ENCODE data around the gene SERF2.
"Not testable (repeated sequence)": the region's sequence is repeated elsewhere in the genome, so short reads cannot be mapped to it uniquely, and the experiment has no call there.

The SERF2 gene

DNA sequence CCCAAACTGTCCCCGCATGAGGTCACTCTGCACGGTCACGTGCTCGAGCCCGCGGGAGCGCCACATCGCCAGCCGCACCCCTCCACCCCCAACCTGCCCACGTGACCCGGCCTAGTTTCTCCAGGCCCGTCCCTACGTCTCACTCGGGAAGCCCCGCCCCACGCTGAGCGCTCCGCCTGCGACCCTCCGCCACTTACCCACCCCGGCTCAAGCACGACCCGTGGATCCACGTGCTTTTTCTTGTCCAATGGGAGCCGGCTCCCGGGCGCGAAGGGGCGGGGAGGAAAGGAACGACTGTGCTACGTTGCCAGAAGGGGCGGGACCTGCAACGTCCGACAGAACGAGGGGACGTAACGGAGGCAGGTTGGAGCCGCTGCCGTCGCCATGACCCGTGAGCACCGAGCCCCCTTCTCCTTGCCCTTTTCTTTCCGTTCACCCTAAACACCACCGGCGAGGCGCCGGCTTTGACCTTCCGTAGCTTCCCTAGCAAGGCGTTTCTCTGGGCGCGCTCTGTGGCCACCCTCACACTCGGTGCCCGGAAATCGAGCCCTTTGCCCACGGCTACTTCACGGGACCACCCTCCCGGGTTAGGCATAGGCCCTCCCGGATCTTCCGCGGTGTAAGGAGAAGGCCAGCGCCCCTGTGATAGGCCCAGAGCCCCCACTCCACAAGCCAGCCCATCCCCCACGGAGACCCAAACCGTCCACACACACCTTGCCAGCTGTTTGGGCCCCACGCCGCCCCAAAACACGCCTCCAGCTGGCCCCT is at the start of gene SERF2:
TSS of gene SERF2 (plus strand) at position 328 of the 768 bp plus-strand sequence. CDS start at position 385, 57 bp downstream.
- peak; percentile 100 for DNase-seq (ENCODE audit: low spot score)

DNA sequence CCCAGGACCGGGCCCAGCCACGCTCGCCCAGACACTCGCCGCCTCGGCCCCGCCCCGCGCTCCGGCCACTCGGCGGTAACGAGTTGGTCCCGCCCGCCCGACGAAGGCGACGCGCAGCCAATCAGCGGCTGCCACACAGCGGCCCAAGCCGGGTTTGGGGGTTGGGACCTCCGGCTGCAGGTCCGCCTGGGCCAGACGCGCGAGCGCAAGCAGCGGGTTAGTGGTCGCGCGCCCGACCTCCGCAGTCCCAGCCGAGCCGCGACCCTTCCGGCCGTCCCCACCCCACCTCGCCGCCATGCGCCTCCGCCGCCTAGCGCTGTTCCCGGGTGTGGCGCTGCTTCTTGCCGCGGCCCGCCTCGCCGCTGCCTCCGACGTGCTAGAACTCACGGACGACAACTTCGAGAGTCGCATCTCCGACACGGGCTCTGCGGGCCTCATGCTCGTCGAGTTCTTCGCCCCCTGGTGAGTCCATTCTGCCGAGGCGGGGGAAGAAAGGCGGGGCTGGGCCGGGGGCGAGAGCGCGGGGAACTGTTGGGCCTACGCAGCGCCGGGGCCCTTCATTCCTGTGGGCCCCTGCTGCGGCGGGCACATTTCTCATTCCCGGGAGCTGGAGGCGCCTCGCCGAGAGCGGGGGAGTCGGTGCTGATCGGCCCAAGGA is 45.7 kb upstream of the SERF2 start, which contains the start of gene PDIA3:
TSS of gene PDIA3 (plus strand) at position 194 of the 658 bp plus-strand sequence. CDS start at position 296, 102 bp downstream.
- DNase-seq (ENCODE audit: low spot score) = peak; percentile 90

DNA sequence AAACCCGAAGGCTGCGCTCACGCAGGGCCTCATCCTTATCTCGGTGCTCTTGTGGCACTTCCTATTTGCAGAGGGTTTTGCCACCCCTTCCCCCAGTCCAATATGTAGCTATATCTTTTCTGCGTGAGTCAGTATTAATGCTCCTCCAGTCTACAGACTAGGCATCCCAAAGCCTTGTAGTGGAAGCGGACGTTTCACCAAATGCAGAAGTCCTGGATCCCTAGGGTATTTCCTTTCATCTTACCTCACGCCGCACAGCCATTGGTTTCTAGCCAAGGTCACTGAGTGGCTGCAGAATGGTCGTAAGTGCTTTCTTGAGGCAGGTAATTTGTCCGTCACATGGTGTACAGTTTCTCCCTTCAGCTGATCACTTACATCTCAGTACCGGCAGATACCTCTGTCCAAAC is 45.2 kb upstream of the SERF2 start:
- DNase-seq (ENCODE audit: low spot score) = not testable (repeated sequence)

DNA sequence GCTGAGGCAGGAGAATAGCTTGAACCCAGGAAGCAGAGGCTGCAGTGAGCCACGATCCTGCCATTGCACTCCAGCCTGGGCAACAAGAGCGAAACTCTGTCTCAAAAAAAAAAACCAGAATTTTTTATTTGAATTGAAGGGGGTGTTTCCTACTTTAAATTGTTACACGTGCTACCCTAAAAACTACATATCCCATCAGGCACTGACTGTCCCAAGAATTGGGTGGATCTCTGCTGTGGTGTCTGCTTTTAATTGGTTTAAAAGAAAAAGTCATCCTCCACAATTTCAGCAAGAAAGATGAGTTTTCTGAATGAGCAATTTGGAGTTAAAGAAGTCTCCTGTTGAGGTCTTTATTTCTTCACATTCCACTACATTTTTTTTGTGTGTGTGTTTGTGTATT is 43.7 kb upstream of the SERF2 start:
- no peak for DNase-seq (ENCODE audit: low spot score)

GRCh38 chr15:43749690-43750345 is 42.3 kb upstream of the SERF2 start:
- DNase-seq (ENCODE audit: low spot score) = no peak

- DNase-seq (ENCODE audit: low spot score) = no peak
These were observed 40.2 kb upstream of the SERF2 start for GRCh38 chr15:43751885-43752284.

DNA sequence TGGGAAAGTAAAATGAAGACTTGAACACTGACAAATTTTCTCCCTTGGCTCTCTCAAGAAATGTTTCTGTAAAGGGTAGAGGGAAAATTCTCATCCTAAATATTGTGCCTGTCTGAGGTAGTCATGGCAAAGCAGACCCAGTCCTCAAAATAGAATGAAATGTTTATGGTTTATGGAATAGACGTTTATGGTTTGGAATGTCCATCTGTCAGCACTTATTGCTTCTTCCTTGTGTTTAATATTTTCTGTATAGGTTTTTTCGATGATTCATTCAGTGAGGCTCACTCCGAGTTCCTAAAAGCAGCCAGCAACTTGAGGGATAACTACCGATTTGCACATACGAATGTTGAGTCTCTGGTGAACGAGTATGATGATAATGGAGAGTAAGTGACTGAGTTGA is 29.3 kb upstream of the SERF2 start:
- DNase-seq (ENCODE audit: low spot score) = no peak

DNA sequence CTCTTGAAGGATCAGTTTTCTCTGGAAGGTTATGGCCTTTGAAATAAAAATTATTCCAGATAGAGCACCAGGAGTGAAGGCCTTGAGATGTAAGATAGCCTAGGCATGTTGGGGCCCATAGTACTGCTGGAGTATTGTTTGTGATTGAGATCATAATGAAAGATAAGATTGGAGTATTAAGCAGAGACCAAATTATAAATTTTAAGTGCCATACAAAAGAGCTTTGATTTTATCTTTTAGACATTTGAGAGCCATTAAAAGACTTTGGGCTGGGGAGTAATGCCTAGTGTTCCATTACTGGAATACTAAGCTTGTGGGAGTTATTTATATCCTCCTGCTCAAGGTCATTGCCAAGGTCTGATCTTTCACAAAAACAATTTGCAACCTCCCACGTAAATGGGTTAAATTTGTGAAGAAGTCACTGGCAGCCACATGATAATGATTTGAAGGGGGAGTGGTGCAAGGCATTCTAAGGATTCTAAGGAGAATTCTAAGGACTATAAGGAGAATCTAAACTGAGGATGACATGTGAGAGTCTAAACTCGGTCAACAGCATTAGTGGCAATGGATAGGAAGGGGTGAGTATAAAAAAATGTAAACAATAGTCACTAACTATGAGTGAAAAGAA is 28.2 kb upstream of the SERF2 start:
- no peak for DNase-seq (ENCODE audit: low spot score)

GRCh38 chr15:43769584-43770228 is 22.4 kb upstream of the SERF2 start:
- peak; percentile 35 for DNase-seq (ENCODE audit: low spot score)

- no peak for DNase-seq (ENCODE audit: low spot score)
These were observed 20.3 kb upstream of the SERF2 start for GRCh38 chr15:43771816-43772215.

DNA sequence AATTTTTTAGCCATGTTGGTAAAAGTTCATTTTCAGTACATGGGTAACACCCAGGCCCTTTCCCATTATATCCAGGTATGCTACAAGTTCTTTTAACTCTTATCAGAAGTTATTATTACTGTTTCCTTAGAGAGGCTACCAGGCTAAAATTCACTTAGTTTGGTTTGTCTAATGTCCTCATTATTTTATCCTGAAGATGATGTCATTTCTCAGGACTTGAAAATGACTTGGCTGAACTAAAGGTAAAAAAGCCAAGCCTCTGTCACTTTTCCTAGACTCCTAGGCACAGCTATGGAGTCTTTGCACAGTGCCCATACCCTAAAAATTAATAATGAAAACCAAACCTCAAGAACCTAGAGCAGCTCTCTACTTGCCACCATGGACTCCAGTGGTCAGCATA is 19.5 kb upstream of the SERF2 start:
- no peak for DNase-seq (ENCODE audit: low spot score)

DNA sequence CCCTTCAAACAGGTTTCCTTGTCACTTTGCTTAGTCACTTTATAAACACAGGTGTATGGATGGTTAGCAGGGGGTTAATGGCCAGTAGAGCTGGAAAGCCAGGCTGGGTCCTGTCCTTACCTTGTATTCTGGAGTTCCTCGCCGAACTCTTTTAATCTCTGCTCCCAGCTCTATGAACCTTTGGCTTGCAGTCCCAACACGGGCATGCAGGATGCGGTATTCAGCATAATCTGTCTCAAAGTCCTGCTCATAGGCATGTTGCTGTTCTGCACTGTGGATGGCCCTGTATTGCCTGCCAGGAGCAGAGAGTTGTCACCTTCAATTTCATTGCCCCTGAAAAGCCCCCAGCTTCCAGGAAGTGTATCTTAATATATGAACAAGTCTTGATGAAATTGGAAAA is 18.1 kb upstream of the SERF2 start:
- DNase-seq (ENCODE audit: low spot score) = no peak

DNA sequence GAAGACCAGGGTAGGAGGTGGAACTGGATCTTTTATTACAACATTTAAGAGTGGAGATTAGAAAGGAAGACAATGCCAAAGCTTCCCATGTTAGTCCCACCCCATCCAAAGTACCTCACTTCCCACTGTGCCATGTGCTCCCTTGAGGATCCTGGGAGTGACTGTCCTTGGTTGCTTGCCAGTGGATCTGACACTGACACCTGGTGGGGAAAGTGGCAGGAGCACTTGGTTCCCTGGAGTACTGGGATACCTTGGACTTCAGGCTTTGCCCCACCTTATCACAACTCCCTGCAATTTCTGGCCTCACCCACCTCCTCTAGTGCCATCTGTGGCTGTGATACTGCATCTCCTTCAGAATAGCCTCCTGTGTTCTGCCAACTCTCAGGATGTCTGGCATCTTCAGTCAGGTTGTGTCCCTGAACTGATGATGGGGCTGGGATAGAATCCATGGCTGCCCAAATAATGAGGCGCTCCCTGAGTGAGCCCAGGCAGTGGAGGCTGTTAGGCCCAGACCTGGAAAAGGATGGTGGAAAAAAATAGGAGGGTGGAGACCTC is 16.6 kb upstream of the SERF2 start:
- DNase-seq (ENCODE audit: low spot score) = no peak

DNA sequence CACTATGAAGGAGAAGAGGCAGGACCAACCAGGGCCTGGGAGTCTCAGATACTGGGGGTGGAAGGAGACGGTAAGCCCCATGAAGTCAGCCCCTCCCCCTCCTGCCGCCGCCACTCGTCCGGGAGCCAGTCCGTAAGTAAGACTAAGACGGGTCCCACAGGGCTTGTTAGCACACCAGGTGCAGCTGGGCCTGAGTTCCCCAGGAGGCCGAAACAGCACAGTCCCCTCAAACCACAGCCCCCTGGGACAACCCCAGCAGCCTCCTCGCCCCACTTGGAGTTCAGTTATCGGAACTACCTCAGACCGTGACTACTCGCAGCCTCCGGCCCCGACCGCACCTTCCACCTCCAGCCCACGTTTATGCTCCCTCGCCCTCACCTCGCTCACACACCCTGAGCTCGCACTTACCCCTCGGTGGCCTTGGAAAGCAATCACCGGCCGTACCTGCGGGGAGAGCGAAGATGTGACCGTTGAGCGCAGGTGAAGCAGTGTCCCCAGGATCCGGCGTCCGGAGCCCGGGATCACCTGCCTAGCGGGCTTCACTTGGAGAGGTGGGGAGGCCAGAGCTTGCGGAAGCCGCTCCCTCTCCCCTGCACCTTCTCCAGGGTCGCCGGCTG is 15.9 kb upstream of the SERF2 start:
- DNase-seq (ENCODE audit: low spot score) = no peak

GRCh38 chr15:43776718-43777266 is 15.3 kb upstream of the SERF2 start, which contains the start of gene ELL3:
Gene ELL3, minus strand, starts transcription at chr15:43776966. Its CDS starts 65 bp downstream, at chr15:43776901.
- DNase-seq (ENCODE audit: low spot score) = no peak

DNA sequence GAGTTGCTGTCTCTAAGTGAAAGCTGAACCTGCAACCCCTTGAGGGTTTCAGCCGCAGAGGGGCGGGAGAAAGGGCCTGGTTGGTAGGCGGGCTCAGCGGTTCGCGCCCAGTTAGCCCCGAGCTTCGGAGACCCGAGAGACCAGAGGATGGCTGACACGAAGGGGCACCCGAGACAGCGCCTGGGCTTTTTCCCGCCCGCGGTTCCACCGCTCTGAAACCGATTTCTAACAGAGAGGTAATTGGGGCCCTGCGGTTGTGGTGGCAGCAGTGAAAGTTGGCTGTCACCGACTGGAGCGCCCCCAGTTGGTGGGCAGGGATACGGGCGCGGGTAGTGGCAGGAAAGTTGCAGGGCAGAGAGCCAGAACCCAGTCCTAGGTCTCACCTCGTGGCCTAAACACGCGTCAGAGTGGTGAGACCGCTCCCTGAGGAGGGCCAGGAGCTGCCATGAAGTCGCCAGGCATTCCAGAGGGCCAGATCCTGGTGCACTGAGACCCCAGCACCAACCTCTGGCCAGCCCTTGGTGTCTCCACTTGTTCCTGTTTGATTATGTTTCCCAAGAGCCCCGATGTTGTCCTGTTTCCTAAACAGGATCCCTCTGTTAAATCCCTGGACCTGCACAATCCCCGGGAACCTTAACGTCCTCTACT is 14.7 kb upstream of the SERF2 start:
- no peak for DNase-seq (ENCODE audit: low spot score)

- no peak for DNase-seq (ENCODE audit: low spot score)
These were observed 13.1 kb upstream of the SERF2 start for GRCh38 chr15:43779016-43779415.

DNA sequence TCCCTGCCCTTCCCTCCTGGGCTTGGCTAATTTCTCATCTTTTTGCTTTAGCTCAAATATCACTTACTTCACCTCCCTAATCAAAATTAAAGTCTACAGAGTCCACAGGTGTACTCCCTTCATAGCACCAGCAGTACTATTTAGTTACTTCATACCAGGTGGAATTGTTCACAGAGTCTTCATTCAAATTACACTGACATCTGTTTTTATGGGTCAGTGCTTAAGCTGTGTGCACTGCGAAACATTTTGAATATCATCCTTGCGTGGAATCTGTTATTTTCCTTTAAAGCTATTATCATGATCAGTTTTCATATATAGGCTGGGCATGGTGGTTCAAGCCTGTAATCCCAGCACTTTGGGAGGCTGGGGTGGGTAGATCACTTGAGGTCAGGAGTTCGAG is 2.7 kb upstream of the SERF2 start:
- DNase-seq (ENCODE audit: low spot score) = no peak

GRCh38 chr15:43792761-43793476 is 799 bp downstream of the SERF2 start:
- DNase-seq (ENCODE audit: low spot score) = no peak

DNA sequence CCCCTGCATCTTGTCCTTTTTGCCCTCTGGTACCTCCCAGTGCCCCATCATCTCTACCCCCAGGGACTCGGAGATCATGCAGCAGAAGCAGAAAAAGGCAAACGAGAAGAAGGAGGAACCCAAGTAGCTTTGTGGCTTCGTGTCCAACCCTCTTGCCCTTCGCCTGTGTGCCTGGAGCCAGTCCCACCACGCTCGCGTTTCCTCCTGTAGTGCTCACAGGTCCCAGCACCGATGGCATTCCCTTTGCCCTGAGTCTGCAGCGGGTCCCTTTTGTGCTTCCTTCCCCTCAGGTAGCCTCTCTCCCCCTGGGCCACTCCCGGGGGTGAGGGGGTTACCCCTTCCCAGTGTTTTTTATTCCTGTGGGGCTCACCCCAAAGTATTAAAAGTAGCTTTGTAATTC is 1.5 kb downstream of the SERF2 start:
- no peak for DNase-seq (ENCODE audit: low spot score)
